Glomerular visceral epithelial cell (primary cell): ENCODE measurements around the gene FBXO47.

ENCODE experiments used
- DNase-seq: peaks from one replicate; pipeline ENCODE4 v3.0.0-alpha.2; 2016; ENCODE audit errors: extremely low spot score

The FBXO47 gene, protein sequence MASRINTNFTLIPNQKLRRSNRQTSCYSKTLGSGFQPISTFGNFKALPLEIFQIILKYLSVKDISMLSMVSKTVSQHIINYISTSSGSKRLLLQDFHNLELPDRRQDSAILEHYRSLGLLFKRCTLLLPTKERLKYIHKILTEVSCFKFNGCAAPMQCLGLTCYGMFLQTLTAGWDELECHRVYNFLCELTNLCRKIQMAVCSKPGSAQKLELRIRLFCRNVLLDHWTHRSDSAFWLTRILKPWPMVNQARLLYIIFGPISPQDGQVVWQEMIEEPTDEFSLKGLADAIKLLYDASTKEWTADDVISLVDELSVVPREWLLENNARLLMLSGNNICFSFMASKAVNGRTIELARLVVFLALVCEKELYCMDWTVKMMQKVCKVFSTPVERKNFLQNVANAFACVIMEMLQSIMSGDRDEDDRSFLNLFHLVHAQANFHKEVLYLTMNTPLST

GRCh38 chr17:38967290-38967738 lies at the start of gene FBXO47:
Gene FBXO47, minus strand, starts transcription at chr17:38967403. Its CDS starts 4,378 bp downstream, at chr17:38963025.
- peak; percentile 50 for DNase-seq

- DNase-seq, result no peak
Measured at GRCh38 chr17:39016193-39017153, 49.3 kb upstream of the FBXO47 start.

DNA sequence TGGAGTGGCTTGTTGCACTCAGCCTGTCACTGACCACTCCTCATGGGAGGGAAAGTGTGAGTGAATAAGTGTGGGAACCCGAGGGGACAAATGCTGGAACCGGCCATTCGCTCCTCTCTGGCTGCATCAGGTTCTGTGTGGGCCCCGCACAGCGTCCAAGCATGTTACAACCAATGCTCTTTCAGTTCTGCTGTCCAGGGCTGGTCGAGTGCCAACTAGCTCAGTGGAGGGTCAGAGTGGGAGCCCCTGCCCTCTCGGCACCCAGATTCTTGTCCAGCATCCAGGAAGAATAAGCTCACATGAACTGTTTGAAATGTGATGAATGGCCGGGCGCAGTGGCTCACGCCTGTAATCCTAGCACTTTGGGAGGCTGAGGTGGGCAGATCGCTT lies 48.3 kb upstream of the FBXO47 start:
- no peak for DNase-seq

GRCh38 chr17:39014795-39015545 lies 47.8 kb upstream of the FBXO47 start:
- DNase-seq, result no peak

DNA sequence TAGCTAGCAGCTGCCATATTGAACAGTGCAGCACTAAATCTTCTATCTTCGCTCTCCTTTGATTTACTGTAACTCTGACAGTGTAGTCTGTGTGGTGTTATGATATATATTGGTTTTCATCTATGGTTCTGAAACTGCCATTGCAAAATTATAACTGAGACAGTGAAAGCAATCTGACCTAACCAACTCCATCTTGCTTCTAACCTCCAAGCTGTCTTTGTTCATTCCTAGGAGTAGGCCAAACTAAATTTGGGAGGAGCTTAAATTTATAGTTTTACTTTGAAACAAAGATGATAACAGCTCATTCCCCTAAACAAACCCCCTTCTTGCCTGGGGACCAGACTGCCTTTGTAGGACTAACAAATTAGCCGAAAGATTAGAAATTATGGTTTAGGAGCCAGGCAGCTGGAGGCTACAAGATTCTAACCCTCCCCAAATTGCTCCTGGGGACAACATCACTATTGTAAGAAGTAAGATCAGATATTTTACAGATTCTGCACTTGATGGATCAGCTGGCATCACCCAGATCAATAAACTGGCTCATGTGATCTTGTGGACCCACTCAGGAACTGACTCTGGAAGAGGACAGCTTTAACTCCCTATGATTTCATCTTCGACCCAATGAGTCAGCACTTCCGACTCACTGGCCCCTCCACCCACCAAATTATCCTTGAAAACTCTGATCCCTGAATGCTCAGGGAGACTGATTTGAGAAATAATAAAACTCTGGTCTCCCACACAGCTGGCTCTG lies 47.0 kb upstream of the FBXO47 start:
- DNase-seq, result peak; percentile 39

- no peak for DNase-seq
Measured at GRCh38 chr17:39012725-39013124, 45.5 kb upstream of the FBXO47 start.

DNA sequence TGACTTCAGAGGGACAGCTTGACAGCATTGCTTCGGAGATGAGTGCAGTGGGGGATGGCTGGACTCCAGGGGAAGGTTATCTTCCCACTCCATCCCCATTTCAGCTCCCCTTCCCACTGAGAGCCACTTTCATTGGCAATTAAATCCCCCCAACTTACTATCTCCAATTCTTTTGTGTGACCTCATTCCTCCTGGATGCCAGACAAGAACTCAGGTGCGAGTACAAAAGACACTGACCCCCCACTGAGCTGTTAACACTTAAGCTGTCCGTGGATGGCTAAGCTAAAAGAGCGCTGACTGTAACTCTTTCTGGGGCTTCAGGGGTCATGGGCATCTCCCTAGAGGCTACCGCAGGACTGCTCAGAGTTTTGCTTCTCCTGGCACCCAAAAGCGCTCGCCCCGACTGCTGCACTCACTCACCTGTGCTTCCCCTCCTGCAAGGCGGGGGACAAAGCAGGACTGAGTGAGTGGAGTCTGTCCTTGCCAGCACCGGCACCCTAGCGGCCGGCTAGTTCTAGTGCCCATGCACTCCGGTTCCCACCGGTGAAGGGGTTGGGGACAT lies 44.8 kb upstream of the FBXO47 start:
- no peak for DNase-seq

DNA sequence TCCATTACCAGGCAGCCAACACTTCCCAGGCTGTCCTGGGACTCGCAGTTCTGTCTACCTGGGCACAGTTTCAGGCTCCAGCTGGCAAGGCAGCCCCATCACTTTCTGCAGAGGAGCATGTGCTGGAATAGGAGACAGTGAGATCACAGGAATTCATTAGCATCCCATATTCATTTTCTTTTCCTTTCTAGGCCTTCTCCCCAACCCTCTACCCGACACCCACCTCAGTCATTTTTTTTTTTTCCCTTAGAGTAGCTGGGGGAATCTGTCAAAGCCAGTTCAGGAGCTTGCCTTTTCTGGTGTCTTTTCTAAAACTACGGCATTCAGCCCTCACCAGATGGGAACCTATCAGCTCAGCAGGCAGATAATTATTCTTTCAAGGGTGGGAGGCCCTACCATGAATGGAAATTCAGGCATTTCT lies 42.4 kb upstream of the FBXO47 start:
- DNase-seq, result no peak

DNA sequence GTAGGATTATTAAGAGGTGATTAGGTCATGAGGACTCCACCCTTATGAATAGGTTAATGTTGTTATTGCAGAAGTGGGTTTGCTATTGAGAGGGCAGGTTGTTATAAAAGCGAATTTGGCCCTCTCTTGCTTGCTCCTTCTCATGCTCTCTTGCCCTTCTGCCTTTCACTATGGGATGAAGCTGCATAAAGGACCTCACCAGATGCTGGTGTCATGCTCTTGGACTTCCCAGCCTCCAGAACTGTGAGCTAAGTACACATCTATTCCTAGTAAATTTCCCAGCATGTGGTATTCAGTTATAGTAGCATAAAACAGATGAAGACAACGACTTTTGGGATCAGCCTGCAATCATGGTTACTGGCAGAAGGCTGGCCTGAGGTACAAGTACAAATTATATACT lies 41.4 kb upstream of the FBXO47 start:
- no peak for DNase-seq

DNA sequence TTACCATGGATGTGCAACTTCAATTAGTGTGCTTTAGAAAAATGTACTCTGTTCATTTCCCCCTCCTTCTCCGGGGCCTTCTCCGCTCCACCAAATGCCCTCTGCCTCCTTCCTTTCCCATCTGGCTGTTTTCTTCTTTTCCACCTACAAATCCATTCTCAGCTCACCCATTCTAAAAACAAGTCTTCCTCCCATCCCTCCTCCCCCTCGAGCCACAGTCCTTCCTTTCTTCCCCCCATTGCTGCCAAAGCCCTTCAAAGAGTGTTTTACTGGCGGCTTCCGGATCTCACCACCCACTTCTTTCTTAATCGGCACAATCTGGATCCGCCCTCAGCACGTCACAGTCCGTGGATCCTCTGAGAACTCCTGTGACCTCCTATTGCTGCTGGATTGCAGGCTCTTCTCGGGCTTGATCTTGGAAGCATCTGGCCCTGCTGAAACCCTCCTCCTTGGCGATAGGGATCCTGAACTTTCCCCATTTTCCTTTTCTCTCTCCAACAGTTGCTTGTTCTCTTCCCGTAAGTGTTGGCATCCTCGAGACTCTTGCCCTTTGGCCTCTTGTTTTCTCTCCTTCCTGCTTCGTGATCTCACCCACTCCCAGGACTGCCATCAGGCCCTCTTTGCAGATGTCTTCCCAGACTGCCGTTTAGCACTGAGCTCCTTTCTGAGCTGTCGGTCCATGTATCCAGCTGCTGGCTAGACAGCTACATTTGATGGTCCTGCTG lies 36.0 kb upstream of the FBXO47 start:
- no peak for DNase-seq

DNA sequence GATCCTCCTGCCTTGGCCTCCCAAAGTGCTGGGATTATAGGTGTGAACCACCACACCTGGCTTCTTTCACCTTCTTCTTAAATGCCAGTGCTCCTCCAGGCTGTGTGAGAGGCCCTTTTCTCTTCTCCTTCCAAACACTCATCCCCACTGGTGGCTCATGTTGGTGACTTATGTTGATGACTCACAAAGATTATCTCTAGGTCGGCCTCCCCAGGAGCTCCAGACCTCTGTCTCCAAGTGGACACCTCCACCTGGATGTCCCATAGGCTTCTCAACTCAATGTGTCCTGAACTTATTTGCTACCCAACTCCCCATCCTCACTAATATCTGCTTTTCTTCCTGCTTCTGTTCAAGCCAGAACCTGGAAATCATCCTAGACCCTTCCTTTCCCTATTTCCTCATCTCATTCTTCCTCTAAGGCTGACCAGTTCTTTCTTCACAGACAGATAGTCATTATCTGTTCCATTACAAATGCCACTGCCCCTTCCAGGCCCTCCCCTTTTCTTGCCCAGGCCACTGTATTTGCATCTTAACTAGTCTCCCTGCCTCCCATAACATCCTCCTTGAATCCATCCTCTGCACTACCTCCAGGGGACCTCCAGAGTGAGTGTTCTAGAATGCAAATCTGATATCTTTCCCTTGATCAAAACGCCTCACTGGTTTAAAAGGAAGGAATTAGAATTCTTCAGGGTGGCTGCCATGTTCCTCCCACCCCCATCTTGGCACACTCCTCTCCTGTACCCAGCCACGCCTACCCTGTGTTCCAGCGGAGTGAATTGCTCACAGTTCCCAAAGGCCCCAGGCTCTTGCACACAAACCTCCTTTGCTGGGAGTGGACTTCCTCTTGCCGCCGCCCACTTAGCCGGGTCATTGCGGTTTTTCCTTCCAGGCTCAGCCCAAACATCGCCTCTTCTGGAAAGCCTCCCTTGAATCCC lies 34.8 kb upstream of the FBXO47 start:
- no peak for DNase-seq

DNA sequence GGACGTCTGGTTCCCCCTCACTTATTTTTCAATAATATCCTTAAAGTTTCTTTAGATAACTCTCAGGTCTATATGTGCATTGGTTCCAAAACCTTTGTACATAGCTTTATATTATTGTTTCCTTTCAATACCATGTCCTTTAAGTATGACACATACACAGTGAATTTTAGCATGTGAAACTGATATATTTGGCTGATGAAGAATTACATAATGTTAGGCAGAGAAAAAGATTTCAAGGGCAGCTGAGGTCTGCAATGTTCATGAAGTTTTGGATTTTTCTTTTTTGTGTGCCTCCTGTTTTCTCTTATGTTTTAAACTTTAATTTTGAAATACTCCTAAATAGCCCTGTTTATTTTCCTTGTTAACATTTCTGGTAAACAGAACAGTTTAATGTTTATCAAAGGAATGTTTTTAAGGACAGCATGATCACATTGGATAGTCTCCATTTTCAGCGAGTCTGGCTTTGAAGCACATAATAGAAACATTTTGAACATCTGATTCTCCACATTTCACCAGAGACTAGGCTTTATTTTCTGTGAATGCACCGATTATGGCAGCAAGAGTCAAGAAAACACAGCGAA lies 32.9 kb upstream of the FBXO47 start:
- DNase-seq, result no peak

DNA sequence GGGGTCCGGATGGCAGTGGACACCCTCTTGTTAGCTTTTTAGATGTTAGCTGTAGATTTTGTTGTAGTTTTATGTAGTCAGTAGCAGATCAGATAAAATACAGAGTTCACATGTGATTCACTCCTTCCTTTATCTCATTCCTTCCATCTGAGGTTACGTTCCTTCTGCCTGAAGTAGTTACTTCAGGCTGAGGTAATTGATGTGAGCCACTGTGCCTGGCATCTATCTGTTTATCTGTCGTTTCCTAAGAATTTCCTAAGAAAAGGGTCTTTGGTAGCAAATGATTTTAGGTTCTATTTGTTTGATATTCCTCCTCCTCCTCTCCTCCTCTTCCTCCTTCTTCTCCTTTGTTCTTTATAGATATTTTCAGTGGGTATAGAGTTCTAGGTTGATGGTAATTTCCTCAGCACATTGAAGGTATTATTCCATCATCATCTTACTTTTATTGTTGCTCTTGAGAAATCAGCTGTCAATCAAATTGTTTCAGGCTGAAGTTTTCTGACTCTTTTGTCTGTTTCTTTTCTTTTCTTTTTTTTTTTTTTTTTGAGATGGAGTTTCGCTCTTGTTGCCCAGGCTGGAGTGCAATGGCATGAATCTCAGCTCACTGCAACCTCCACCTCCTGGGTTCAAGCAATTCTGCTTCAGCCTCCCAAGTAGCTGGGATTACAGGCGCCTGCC lies 29.6 kb upstream of the FBXO47 start:
- DNase-seq, result no peak

- no peak for DNase-seq
Measured at GRCh38 chr17:38994026-38994425, 26.8 kb upstream of the FBXO47 start.

GRCh38 chr17:38984666-38985065 lies 17.5 kb upstream of the FBXO47 start:
- DNase-seq, result no peak

DNA sequence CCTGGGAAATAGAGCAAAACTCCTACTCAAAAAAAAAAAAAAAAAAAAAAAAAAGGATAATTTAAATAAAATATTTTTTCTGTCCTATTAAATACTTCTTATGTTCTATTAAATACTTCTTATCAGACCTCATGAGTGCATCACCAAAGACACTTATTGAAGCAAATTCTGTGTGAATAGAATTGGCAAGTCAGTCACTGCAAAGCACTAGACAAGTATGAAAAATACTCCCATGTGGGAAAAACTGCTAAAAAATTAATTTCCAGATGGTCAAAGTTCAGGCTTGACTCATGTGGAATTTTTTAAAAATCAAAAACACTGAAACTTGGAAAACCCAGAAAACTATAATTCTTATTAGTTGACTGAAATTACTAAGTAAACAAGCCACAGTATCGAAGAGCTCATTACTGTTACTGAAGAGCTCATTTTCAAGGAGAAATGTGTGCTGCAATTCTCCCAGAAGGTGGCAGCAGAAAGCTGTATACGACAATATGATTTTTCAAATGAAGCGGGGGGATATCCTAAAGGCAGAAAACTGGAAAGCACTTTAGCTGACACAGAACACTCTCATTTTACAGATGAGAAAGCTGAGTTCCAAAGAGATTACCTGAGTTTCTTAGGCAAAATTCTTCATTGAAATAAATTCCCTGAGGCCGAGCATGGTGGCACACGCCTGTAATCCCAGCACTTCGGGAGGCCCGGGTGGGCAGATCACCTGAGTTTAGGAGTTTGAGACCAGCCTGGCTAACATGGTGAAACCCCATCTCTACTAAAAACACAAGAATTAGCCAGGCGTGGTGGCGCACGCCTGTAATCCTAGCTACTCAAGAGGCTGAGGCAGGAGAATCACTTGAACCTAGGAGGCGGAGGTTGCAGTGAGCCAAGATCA lies 15.9 kb upstream of the FBXO47 start:
- peak; percentile 67 for DNase-seq

DNA sequence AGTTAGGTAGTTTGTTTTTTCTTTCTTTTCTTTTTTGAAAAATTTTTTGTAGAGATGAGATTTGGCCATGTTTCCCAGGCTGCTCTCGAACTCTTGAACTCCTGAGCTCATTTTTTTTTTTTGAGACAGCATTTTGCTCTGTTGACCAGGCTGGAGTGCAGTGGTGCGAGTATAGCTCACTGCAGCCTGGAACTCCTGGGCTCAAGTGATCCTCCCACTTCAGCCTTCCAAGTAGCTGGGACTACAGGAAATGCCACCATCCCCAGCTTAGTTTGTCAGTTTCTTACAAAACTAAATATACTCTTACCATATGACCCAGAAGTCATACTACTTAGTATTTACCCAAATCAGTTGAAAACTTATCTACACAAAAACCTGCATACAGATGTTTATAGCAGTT lies 14.4 kb upstream of the FBXO47 start:
- no peak for DNase-seq
